ENCODE results near the gene PDCL3. TPM values are rescaled to one million over a fixed set of nuclear protein-coding genes. Genes with fewer than 3 reads are reported as not detected.

Gene PDCL3
- total and polyA plus RNA-seq, 8 donors = 7.2 to 32.2 (median 21.3) TPM; not detected in 1

DNA sequence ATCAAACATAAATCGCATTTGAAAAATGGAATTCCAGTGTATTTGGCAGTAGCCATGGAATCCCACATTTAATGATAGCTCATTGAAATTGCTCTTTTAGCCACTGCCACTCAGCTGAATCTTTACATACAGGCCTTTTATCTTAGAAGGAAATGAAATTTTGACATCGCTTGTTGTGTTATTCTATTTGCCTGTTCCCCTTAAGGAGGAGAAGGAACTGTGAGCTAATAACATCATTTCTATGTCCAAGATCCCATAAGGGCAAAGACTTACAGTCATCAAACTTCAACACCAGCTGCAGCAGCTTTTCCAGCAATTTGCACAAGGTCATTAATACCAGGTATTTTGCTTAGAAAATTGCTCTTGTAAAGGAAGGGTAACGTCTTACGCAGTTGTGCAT, 6.0 kb upstream of the PDCL3 start:
- TF ChIP-seq EP300 (IDR thresholded peaks at IDR 0.05) = no peak
- no peak for TF ChIP-seq POLR2A (IDR thresholded peaks at IDR 0.05)
- TF ChIP-seq, protein P1, sequence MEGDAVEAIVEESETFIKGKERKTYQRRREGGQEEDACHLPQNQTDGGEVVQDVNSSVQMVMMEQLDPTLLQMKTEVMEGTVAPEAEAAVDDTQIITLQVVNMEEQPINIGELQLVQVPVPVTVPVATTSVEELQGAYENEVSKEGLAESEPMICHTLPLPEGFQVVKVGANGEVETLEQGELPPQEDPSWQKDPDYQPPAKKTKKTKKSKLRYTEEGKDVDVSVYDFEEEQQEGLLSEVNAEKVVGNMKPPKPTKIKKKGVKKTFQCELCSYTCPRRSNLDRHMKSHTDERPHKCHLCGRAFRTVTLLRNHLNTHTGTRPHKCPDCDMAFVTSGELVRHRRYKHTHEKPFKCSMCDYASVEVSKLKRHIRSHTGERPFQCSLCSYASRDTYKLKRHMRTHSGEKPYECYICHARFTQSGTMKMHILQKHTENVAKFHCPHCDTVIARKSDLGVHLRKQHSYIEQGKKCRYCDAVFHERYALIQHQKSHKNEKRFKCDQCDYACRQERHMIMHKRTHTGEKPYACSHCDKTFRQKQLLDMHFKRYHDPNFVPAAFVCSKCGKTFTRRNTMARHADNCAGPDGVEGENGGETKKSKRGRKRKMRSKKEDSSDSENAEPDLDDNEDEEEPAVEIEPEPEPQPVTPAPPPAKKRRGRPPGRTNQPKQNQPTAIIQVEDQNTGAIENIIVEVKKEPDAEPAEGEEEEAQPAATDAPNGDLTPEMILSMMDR (IDR thresholded peaks at IDR 0.05) = no peak
- TF ChIP-seq POLR2AphosphoS5 (IDR thresholded peaks at IDR 0.05) = no peak
- Histone ChIP-seq H3K9me3 (no peaks in the 10 kb centered on the region), H3K27me3 (no peaks in the 10 kb centered on the region), H3K4me1 (peaks cover 0 to 7% (median 2%) of the 10 kb centered on the region in 4 donors), H3K4me3 (no peak overlapping the region), H3K36me3 (no peaks in the 10 kb centered on the region), H3K27ac (no peak overlapping the region)
- intact Hi-C loops (cut with DNase I; ENCODE audit: low total_unique reads) = no loop called here
- WGBS, 5 donors = 86 to 90% (median 89%) methylated on average over 4 of the region's 4 CpGs
- DNase-seq = no peak

DNA sequence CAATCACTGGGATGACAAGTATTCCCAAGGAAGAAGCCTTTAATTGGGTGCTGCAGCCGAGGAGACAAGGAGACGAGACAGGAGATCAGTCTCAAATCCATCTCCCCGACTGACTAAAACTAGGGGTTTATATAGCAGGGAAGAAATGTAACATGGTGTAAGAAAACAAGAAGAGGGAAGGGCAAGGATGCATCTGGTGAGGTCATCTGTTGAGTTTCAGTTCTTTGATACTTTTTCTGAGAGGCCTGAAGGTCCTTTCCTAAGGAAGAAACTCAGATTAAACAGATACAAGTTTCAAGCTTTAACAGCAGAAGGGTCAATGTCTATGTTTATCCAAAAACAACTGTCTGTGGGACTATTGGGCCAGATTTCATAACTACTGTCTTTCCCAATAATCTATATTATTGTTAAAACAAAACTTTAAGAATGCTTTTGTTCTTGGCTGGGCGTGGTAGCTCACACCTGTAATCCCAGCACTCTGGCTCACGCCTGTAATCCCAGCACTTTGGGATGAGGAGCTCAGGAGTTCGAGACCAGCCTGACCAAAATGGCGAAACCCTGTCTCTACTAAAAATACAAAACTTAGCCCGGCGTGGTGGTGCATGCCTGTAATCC, 2.5 kb upstream of the PDCL3 start:
- intact Hi-C loops (cut with DNase I; ENCODE audit: low total_unique reads) = no loop called here
- H3K4me1 ChIP-seq = peaks cover 12 to 31% (median 17%) of the 10 kb centered on the region in 4 donors
- TF ChIP-seq POLR2AphosphoS5 (IDR thresholded peaks at IDR 0.05) (no peak), EP300 (IDR thresholded peaks at IDR 0.05) (no peak), POLR2A (IDR thresholded peaks at IDR 0.05) (no peak)
- TF ChIP-seq, protein P1 (IDR thresholded peaks at IDR 0.05) = no peak
- H3K27me3 ChIP-seq = no peaks in the 10 kb centered on the region
- no peaks in the 10 kb centered on the region for H3K9me3 ChIP-seq
- no peak overlapping the region for H3K27ac ChIP-seq
- no peak overlapping the region for H3K4me3 ChIP-seq
- DNase-seq = no peak
- WGBS, 5 donors = 90 to 96% (median 94%) methylated on average over 9 of the region's 9 CpGs
- H3K36me3 ChIP-seq = no peaks in the 10 kb centered on the region

DNA sequence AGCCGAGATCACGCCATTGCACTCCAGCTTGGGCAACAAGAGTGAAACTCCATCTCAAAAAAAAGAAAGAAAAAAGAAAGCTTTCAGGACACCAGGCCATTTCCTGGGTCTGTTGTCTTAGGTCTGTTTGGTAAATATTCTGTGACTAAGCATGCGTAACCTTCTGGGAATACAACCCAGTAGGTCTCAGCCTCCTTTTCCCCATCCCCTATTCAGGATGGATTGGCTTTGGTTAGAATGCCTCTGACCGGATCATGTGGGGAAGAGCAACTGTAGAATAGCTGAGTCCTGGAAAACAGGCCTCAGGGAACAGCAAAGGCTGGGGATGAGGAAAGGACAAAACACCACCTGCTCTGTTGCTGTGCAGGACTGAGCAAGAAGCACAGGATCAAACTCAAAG, 1.6 kb upstream of the PDCL3 start:
- H3K36me3 ChIP-seq = peaks cover 0 to 2% (median under 1%) of the 10 kb centered on the region in 4 donors
- WGBS, 5 donors = 91 to 98% (median 95%) methylated on average over 4 of the region's 4 CpGs
- intact Hi-C loops (cut with DNase I; ENCODE audit: low total_unique reads) = no loop called here

DNA sequence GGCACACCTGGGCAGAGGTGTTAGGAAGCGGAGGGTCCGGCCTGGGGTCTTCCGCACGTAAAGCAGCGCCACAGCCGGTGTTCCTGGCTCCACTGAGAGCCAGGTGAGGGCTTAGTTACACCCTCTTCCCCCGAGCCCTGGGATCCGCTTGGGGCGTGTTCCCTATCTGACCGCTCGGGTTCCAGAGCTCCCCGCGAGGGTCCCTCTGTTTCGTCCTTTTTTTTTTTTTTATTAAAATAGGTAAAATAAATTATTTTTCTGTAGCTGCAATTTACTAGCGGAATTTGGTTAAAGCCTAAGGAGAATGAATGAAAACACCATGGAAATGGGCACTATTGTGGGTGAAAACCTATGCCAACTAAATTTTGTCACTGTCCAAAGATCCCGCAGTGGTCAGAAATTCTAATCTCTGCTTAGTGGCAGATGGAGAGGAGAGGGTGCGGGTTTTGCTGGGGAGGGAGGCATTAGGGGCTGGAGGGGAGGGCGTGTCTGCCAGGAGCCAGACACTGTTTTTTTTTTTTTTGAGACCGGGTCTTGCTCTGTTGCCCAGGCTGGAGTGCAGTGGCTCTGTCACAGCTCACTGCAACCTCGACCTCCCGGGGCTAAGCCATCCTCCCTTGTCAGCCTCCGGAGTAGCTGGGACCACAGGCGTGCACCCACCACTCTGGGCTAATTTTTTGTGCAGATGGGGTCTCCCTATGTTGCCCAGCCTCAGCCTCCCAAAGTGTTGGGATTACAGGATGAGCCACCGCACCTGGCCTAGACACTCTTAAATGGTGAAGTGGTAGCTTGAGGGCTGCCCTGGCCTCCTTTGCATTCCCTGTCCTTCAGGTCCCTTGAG, 834 bp downstream of the PDCL3 start:
- TF ChIP-seq, protein P1 (IDR thresholded peaks at IDR 0.05) = no peak
- TF ChIP-seq POLR2A (IDR thresholded peaks at IDR 0.05) (no peak), EP300 (IDR thresholded peaks at IDR 0.05) (no peak), POLR2AphosphoS5 (IDR thresholded peaks at IDR 0.05) (no peak)
- intact Hi-C loops (cut with DNase I; ENCODE audit: low total_unique reads) = no loop called here
- peak in 1 of 2 donors; percentile 22 for DNase-seq
- Histone ChIP-seq H3K36me3 (peaks cover 3 to 27% (median 23%) of the 10 kb centered on the region in 4 donors), H3K27ac (peak overlapping the region; percentile 90 to 94 (median 92)), H3K9me3 (no peaks in the 10 kb centered on the region), H3K4me1 (peaks cover 12 to 31% (median 20%) of the 10 kb centered on the region in 4 donors), H3K4me3 (peak overlapping the region; percentile 80 to 89 (median 83)), H3K27me3 (no peaks in the 10 kb centered on the region)
- 14 to 23% (median 20%) methylated on average over 24 of the region's 24 CpGs for WGBS, 5 donors

More for the DNA sequence above, 1.6 kb upstream of the PDCL3 start:
- Histone ChIP-seq H3K9me3 (no peaks in the 10 kb centered on the region), H3K27ac (peak overlapping the region in 4 of 5 donors; percentile 91 to 94 (median 92)), H3K4me1 (peaks cover 12 to 31% (median 17%) of the 10 kb centered on the region in 4 donors), H3K27me3 (no peaks in the 10 kb centered on the region), H3K4me3 (no peak overlapping the region)
- TF ChIP-seq EP300 (IDR thresholded peaks at IDR 0.05) (no peak), POLR2A (IDR thresholded peaks at IDR 0.05) (no peak), POLR2AphosphoS5 (IDR thresholded peaks at IDR 0.05) (no peak)
- TF ChIP-seq, protein P1 (IDR thresholded peaks at IDR 0.05) = no peak
- DNase-seq = no peak
